Activated CD4-positive, alpha-beta T cell treated with anti-CD3 and anti-CD28 coated beads, Interleukin-2, amount 50 U/mL, for 48 hours (primary cell): ENCODE measurements around the gene JMJD8.

Experiments used
- DNase-seq, 2 experiments: peaks; one replicate each; pipeline ENCODE4 v3.0.0-alpha.2; 2020

JMJD8 gene

GRCh38 chr16:684071-684794, at the start of gene JMJD8:
Gene JMJD8 (minus strand): TSS chr16:684334. CDS start chr16:684319, 15 bp downstream.
- peak; percentile 97 to 98 for DNase-seq

GRCh38 chr16:733382-734207, 49.5 kb upstream of the JMJD8 start:
- DNase-seq = peak; percentile 50 to 52

GRCh38 chr16:732936-733335, 48.8 kb upstream of the JMJD8 start:
- DNase-seq = no peak

- DNase-seq = no peak
Measured at GRCh38 chr16:732332-732731, 48.2 kb upstream of the JMJD8 start.

GRCh38 chr16:730666-731509, 46.8 kb upstream of the JMJD8 start:
- no peak for DNase-seq

GRCh38 chr16:729768-730665, 45.9 kb upstream of the JMJD8 start:
- no peak for DNase-seq

- DNase-seq = no peak
Measured at GRCh38 chr16:728890-729744, 45.0 kb upstream of the JMJD8 start.

- peak; percentile 64 to 72 for DNase-seq
Measured at GRCh38 chr16:728131-728889, 44.2 kb upstream of the JMJD8 start.

GRCh38 chr16:727291-727977, 43.3 kb upstream of the JMJD8 start:
- DNase-seq = peak; percentile 36 to 37

GRCh38 chr16:726438-727290, 42.5 kb upstream of the JMJD8 start, which contains the start of the genes CCDC78 and HAGHL:
Gene CCDC78 (minus strand): TSS chr16:726443. CDS start chr16:726367, 76 bp downstream.
Gene HAGHL (plus strand): TSS chr16:727106. CDS start chr16:727510, 404 bp downstream.
- DNase-seq = peak; percentile 65 to 72

- DNase-seq = no peak
Measured at GRCh38 chr16:726188-726437, 42.0 kb upstream of the JMJD8 start.

- no peak for DNase-seq
Measured at GRCh38 chr16:725463-726187, 41.5 kb upstream of the JMJD8 start.

GRCh38 chr16:725041-725376, 40.9 kb upstream of the JMJD8 start:
- DNase-seq = no peak

- no peak for DNase-seq
Measured at GRCh38 chr16:724188-725040, 40.3 kb upstream of the JMJD8 start.

- DNase-seq = no peak
Measured at GRCh38 chr16:723695-724094, 39.6 kb upstream of the JMJD8 start.

- no peak for DNase-seq
Measured at GRCh38 chr16:722835-723633, 38.9 kb upstream of the JMJD8 start.
